OCI-LY1 (cell line): ENCODE data around the gene GSK3B.

ENCODE experiments used
- CTCF ChIP-seq: fragments of 200-600 bp; sonication (generic), shearing (Covaris generic); IDR thresholded peaks from 2 replicates; pipeline ENCODE4 v1.5.1; 2017; ENCODE audit warnings: mild to moderate bottlenecking, antibody characterized with exemption, low read length, moderate library complexity, mixed read lengths
- EZH2 ChIP-seq: fragments of 200-600 bp; sonication (generic), shearing (Covaris generic); IDR thresholded peaks from 2 replicates; pipeline ENCODE4 v1.8.0; 2017; ENCODE audit warnings: borderline replicate concordance, mixed run types, mild to moderate bottlenecking, antibody characterized with exemption, low read length, moderate library complexity, mixed read lengths

GRCh38 chr3:119965692-119966091 lies 128.6 kb downstream of the GSK3B start:
- no peak for TF ChIP-seq CTCF
- no peak for TF ChIP-seq EZH2
